Nephron progenitor cell (in vitro differentiated cells): ENCODE measurements around the gene CEP85.

Experiments
- DNase-seq: peaks from one replicate; pipeline ENCODE4 v3.0.0; 2021
- H3K27ac Mint-ChIP-seq: 2 replicates; pipeline ENCODE4 v1.8.0; 2021; ENCODE audit warnings: mild to moderate bottlenecking, moderate library complexity, mixed read lengths
- H3K27me3 Mint-ChIP-seq: 2 replicates; pipeline ENCODE4 v1.8.0; 2021; ENCODE audit warnings: mild to moderate bottlenecking, low read depth, mixed read lengths; ENCODE audit not compliant: poor library complexity
- H3K36me3 Mint-ChIP-seq: 2 replicates; pipeline ENCODE4 v1.8.0; 2021; ENCODE audit warnings: low read depth, mixed read lengths
- H3K4me1 Mint-ChIP-seq: 2 replicates; pipeline ENCODE4 v1.8.0; 2021; ENCODE audit warnings: mixed read lengths
- H3K4me3 Mint-ChIP-seq: 2 replicates; pipeline ENCODE4 v1.8.0; 2021; ENCODE audit warnings: mild to moderate bottlenecking, moderate library complexity, mixed read lengths
- H3K9me3 Mint-ChIP-seq: 2 replicates; pipeline ENCODE4 v1.8.0; 2021; ENCODE audit warnings: mild to moderate bottlenecking, moderate library complexity, mixed read lengths
- CTCF ChIP-seq: fragments of 200-600 bp; sonication (generic); IDR thresholded peaks from 2 replicates; pipeline ENCODE4 v1.5.0; 2021; ENCODE audit warnings: antibody characterized with exemption

Gene CEP85

GRCh38 chr1:26280333-26281042 lies 46.5 kb downstream of the CEP85 start:
- no peak for DNase-seq
- Mint-ChIP-seq H3K27ac (no peak overlapping the region), H3K4me3 (peak overlapping the region; percentile 85), H3K4me1 (peaks cover 84% of the 10 kb centered on the region), H3K9me3 (no peaks in the 10 kb centered on the region), H3K27me3 (peaks cover 5% of the 10 kb centered on the region), H3K36me3 (peaks cover 33% of the 10 kb centered on the region)
- no peak for TF ChIP-seq CTCF

DNA sequence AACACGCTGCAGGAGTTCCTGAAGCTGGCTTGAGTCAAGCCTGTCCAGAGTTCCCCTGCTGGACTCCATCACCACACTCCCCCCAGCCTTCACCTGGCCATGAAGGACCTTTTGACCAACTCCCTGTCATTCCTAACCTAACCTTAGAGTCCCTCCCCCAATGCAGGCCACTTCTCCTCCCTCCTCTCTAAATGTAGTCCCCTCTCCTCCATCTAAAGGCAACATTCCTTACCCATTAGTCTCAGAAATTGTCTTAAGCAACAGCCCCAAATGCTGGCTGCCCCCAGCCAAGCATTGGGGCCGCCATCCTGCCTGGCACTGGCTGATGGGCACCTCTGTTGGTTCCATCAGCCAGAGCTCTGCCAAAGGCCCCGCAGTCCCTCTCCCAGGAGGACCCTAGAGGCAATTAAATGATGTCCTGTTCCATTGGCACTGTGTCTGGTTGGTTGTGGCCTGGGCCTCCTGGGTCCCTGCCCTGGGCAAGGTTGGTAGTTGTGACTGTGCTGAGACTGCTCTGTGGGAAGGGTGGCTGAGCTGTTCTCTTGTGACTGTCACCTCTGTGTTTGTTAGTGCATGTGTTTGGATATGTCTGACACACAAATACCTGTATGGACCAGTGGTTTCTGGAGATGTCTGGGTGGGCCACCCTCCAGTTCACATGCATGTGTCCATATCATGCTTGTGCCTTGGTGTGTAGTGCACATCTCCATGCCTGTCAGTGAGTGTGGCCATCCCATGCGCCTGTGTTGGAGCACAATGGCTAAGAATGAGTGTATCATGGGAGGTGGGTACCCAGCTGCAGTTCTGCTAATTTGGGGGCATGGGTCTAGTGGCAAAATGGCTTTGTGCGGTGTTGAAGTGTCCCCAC lies 47.3 kb downstream of the CEP85 start:
- Mint-ChIP-seq H3K27me3 (peaks cover 5% of the 10 kb centered on the region), H3K4me1 (peaks cover 76% of the 10 kb centered on the region)

DNA sequence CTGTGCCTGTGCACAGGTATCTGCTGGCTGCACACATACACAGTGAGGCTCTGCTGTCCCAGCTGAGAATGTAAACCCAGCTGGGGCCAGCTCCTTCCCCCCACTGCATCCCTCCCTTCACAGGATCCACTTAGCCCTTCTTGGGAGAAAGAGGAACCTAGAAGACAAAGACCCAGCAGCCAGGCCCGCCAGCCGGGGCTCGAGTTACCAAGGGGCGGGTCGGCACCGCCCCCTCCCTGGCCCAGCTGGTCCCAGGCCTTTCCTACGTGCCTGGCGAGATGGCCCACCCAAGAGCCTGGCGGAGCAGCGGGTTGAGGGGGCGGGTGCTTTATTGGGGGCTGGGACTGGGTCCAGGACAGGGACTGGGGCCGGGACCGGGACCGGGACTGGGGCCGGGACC lies 48.0 kb downstream of the CEP85 start:
- H3K4me1 Mint-ChIP-seq = peaks cover 72% of the 10 kb centered on the region
- peak overlapping the region; percentile 85 for H3K4me3 Mint-ChIP-seq
- H3K9me3 Mint-ChIP-seq = no peaks in the 10 kb centered on the region
- H3K36me3 Mint-ChIP-seq = peaks cover 18% of the 10 kb centered on the region
- peak overlapping the region; percentile 94 for H3K27ac Mint-ChIP-seq
- DNase-seq = peak; percentile 82
- no peak for TF ChIP-seq CTCF
- H3K27me3 Mint-ChIP-seq = peaks cover 5% of the 10 kb centered on the region

More for the DNA sequence above, 47.3 kb downstream of the CEP85 start:
- peak overlapping the region; percentile 85 for H3K4me3 Mint-ChIP-seq
- H3K9me3 Mint-ChIP-seq = no peaks in the 10 kb centered on the region
- no peak for DNase-seq
- H3K36me3 Mint-ChIP-seq = peaks cover 24% of the 10 kb centered on the region
- no peak for TF ChIP-seq CTCF
- peak overlapping the region; percentile 94 for H3K27ac Mint-ChIP-seq

- Mint-ChIP-seq H3K36me3 (peaks cover 13% of the 10 kb centered on the region), H3K27me3 (peaks cover 5% of the 10 kb centered on the region), H3K4me3 (peak overlapping the region; percentile 13), H3K9me3 (no peaks in the 10 kb centered on the region), H3K4me1 (peaks cover 74% of the 10 kb centered on the region), H3K27ac (no peak overlapping the region)
- TF ChIP-seq CTCF = no peak
- no peak for DNase-seq
Measured at GRCh38 chr1:26282401-26282918, 48.5 kb downstream of the CEP85 start.

DNA sequence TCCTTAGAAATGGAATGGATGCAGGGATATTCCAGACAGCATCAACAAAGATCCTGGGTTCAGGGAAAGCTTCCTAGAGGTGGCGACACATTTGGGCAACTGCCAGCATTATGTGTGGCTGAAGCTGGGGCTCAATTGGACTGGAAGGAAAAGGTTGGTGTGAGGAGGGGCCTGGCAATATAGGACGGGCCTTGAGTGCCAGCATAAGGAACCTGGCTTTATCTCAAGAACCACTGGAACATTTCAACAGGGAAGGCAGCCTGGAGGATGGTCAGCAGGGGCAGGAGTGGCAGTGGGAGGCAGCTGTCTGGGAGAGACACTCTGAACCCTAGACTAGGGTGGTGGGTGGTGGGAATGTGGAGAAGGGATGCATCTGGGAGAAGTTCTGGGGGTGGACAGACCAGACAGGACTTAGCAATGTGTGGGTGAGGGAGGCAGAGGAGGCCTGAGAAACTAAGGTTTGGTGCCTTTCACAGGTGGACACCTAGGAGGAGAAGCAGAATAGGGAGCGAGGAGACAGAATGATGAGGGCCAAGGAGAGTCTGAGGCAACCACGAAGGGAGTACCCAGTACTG lies 49.4 kb downstream of the CEP85 start:
- Mint-ChIP-seq H3K27ac (peak overlapping the region; percentile 62), H3K4me3 (peak overlapping the region; percentile 35), H3K36me3 (peaks cover 4% of the 10 kb centered on the region), H3K9me3 (no peaks in the 10 kb centered on the region), H3K4me1 (peaks cover 76% of the 10 kb centered on the region), H3K27me3 (no peaks in the 10 kb centered on the region)
- no peak for TF ChIP-seq CTCF
- DNase-seq = no peak
